Hematopoietic multipotent progenitor cell treated with erythropoietin and hydrocortisone succinate and interleukin-3 and kit ligand, for 6 days (in vitro differentiated cells): ENCODE data around the gene DSE.
A peak's percentile ranks its signal among the peaks of the same experiment; 100 is the strongest.

ENCODE experiments used
- DNase-seq: peaks from one replicate; pipeline ENCODE4 v3.0.0-alpha.2; 2015

The DSE gene

DNA sequence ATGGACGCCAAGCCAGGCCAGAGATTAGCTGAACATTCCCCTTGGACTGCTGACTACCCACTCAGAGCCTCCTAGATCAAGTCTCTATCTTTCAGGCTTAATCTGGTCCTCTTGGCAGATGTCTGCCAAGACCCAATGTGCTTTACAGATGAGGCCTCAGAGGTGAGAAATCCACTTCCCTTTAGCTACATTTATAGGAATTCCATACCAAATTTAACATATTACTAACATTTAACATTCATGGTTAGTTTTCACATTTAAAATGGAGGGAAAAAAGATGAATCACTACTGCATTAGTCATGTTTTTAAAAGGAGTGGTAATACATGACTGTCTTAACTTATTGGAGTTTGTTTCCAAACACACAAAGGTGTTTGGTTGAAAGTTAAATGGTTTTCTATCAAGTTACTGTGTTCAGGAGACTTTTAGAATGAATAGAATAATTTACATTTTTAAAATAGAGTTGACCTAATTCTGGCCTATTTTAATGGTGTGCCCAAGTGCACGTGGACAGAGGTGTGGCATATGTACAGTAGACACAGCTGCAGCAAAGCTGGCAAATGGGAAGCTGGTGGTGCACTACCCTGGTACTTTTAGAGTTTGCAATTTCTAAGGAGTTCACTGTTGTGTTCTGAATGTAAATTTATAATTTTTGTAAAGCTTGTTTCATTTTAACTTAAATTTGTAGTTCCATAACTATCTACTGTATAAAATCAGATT, 48.5 kb downstream of the DSE start:
- DNase-seq = no peak

DNA sequence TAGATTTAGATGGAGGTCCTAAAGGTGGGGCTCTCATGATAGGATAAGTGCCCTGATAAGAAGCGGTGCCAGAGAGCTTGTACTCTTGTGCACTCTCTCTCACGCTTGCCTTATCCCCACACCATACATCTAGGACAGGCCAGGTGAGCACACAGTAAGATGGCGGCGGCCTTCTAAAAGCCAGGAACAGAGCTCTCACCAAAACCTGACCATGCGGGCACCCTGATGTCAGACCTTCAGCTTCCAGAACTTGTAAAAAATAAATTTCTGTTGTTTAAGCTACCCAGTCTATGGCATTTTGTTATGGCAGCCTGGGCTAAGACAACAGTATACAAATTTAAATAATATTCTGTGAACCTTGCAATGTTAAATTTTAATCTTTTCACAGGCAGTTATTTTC, 49.6 kb downstream of the DSE start:
- no peak for DNase-seq

- DNase-seq = no peak
These were observed 51.5 kb downstream of the DSE start for GRCh38 chr6:116422238-116422637.

DNA sequence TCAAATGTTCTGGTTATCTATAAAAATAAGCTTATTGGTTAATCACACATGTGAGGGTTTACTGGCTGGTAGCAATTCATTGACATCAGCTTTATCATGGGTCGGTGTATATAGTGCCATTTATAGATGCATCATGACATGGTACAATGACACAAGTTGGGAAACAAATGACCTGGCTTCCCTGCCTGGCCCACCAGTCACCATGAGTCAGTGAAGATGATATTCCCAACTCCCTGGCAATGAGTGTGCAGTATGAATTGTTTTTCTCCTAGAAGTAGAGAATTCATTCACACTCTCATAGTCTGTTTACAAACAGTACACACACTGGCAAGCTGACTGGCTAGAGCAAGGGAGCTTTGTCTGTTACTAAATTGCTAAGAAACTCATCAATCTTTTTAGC, 53.3 kb downstream of the DSE start:
- no peak for DNase-seq

GRCh38 chr6:116426551-116426950, 55.8 kb downstream of the DSE start:
- DNase-seq = no peak

- no peak for DNase-seq
These were observed 58.4 kb downstream of the DSE start for GRCh38 chr6:116429111-116429510.

GRCh38 chr6:116430860-116431259, 60.1 kb downstream of the DSE start:
- DNase-seq = no peak

GRCh38 chr6:116431964-116432595, 61.3 kb downstream of the DSE start:
- no peak for DNase-seq

- no peak for DNase-seq
These were observed 62.5 kb downstream of the DSE start for GRCh38 chr6:116433206-116433712.

DNA sequence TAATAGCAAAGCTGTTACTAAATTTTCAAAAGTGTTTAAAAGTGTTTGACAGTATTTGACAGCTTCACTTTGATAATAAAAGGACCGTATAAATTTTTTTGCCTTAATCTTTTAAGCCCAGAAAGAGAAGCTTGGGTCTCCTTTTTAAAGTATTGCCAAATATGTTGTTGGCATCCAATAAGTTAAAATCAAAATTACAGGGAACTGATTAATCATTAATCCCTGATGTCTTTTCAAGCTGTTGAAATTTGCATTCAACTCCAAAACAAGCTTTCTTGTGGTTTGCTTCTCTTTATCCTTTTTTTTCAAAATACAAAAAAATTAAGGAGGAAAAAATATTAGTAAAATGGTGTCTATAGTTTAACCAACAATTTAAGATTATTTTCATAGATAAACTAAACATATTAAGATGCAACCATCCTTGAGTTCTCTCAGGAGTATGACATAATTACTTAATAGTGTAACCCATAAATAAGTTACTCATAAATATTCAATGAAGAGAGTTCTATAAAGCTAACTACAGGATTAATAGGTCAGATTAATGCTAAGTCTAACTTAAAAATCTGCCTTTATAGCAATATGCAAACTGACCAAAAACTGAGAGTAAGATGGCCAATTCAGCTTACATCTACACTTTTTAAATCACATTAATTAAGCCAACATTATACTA, 63.4 kb downstream of the DSE start:
- DNase-seq = no peak

DNA sequence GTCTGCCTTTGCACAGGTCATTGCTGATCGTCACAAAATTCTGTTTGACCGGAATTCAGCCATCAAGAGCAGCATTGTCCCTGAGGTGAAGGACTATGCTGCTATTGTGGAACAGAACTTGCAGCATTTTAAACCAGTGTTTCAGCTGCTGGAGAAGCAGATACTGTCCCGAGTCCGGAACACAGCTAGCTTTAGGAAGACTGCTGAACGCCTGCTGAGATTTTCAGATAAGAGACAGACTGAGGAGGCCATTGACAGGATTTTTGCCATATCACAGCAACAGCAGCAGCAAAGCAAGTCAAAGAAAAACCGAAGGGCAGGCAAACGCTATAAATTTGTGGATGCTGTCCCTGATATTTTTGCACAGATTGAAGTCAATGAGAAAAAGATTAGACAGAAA, 65.8 kb downstream of the DSE start:
- DNase-seq = no peak

DNA sequence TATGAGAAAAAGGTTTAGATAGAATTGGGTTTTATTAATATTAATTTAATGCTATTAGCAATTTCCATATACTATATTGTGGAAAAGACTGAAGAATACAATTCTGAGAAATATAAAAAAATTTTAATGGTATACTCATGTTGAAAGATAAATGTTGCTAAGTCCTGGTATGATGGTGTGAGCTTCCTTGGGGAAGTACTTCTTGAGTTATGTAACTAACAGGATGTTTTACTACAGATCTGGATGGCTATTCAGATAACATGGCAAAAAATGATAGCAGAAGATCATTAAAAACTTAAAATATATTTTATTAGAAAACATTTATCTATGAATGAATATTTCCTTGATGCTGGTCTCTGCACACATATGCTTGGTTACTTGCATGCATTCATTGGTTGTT, 66.9 kb downstream of the DSE start:
- no peak for DNase-seq

GRCh38 chr6:116438590-116439448, 68.1 kb downstream of the DSE start:
- no peak for DNase-seq

DNA sequence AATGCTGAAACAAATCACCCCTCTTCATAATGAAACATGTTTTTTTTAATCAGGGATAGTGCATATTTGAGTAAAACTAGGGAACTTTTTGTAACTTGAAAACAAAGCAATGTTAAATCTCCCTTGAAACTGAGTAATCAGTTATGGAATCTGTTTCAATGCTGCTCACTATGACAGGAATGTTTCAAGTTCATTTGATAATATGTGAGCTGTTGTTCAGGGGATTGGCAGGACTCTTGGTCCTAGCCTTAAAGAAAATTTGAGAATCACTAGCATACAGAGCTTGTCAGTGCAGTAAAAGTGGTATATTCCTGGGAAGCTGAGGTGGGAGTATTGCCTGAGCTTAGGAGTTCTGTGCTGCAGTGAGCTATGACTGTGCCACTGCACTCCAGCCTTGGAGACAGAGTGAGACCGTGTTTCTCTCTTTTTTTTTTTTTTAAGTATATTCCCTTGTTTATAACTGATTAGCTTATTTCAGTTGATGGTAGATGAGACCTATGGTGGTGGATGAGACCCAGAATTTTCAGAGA, 68.8 kb downstream of the DSE start:
- DNase-seq = no peak

- no peak for DNase-seq
These were observed 72.4 kb downstream of the DSE start for GRCh38 chr6:116443105-116443504.

DNA sequence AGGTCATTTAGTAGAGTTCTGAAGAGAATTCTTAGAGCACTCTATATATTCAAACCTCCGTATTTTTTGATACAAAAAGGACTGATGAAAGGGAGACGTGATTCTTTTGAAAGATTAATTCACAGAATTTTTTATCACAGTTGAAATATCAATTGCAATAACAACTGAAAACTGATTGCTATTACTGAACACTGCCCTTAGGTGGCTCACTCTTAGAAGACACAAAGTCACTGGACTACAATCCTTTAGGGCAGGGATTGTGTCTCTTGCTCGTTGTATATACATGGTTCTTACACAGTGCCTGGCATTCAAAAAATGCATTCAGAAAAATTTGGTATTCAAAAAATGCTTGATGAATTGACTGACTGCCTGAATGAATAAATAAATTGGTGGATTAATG, 73.3 kb downstream of the DSE start:
- DNase-seq = peak; percentile 82

DNA sequence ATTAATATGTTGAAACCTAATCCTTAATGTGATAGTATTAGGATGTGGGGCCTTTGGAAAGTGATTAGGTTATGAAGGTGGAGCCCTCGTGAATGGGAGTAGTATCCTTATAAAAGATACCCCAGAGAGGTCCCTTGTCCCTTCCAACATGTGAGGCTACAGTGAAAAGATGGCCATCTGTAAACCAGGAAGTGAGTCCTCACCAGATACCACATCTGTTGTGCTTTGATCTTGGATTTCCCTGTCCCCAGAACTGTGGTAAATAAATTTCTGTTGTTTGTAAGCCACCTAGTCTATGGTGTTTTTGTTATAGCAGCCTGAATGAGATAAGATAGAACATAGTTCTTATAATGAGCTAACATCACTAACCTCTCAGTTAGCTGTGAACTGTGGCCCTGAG, 73.8 kb downstream of the DSE start:
- no peak for DNase-seq

DNA sequence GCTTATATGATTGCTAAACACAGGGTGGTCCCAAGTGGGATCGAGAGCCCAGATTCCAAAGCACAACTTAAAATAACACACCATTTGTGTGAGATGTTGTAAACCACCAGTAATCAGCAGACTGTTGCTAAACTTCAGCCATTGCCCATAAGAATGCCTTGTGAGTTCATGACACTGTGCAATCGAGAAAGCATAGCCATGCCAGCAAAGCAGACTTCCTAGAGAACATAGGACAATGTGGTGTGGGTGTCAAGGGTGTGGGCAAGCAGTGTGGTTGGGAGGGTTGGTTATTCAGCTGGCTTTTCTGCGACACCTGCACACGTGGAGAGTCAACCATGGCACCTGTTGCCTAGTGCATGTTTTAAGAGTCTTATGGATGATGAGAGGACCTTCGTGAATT, 74.4 kb downstream of the DSE start:
- no peak for DNase-seq

GRCh38 chr6:116446399-116446798, 75.7 kb downstream of the DSE start:
- peak; percentile 58 for DNase-seq

- no peak for DNase-seq
These were observed 76.3 kb downstream of the DSE start for GRCh38 chr6:116447052-116447451.

- DNase-seq = peak; percentile 72
These were observed 76.8 kb downstream of the DSE start for GRCh38 chr6:116447496-116448011.

DNA sequence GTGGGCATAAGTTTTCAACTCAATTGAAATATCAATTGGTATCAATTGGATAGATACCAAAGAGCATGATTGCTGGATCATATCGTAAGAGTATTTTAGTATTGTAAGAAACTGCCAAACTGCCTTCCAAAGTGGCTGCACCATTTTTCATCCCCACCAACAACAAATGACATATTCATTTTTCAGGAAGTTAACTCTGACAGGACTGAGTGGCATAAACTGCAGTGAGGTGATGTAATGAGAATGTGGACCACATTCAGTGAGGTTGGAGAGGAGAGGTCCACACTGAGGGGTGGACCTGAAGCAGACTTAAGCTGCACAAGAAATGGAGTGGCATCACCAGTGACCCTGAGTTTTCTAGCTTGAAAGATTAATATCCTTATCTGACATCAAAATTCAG, 78.8 kb downstream of the DSE start:
- DNase-seq = no peak
